CD4-positive, alpha-beta T cell treated with Interleukin-15 for 4 hours (primary cell): ENCODE results near the gene PDZRN4.

Experiments used
- DNase-seq: peaks from one replicate; pipeline ENCODE4 v3.0.0-alpha.2; 2020; ENCODE audit warnings: low spot score

The PDZRN4 gene

DNA sequence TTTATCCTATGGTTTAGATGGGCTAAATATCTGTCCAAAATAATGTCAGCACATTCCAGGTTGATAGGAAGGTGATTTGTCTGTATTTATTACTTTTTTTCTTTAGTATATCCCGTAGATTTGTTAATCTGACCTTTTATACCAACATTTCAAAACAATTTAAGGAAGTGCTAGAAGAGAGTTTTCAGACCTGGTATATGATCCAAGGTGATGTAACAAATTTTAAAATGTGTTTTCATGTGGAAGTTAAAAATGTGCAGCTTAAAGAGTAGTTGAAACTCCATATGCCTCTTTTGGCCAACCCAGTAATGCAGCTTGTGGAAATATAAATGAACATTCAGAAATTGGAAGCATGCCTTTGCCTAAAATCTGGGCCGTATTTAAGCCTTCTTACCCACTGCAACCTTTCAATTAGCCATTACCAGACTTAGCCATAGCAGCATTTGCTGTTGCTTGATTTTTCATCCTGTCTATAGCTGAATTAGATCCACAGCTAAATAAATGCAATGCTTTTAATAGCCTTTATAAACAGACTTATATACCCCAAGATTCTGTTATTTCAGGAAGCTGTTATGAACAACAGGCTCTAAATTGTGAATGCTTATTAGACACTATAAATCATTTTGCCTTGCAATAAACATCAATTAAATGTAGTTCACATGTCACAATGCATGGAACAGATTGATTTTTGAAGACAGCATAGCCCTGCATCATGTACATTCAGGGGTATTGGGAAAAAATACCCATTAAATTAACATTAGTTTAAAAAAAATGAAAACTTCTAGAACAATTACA lies 271.2 kb downstream of the PDZRN4 start:
- no peak for DNase-seq

DNA sequence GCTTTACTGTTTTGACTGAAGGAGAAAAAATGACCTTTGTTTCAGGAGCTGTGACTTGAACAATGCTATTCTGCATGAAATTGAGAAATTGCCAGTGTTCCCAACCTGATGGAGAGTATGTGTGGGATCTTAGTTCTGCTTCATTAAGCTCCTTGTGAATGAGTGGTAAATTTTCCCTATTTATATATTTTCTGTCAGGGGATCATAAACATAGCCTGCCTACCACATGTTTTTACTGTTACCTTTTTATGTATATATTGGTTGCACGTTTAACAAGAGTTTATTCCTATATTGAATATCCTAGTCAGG lies 271.7 kb downstream of the PDZRN4 start:
- DNase-seq: no peak

GRCh38 chr12:41460906-41461305 lies 272.8 kb downstream of the PDZRN4 start:
- DNase-seq: no peak

- DNase-seq: no peak
Observed at GRCh38 chr12:41462312-41462711, 274.2 kb downstream of the PDZRN4 start.

DNA sequence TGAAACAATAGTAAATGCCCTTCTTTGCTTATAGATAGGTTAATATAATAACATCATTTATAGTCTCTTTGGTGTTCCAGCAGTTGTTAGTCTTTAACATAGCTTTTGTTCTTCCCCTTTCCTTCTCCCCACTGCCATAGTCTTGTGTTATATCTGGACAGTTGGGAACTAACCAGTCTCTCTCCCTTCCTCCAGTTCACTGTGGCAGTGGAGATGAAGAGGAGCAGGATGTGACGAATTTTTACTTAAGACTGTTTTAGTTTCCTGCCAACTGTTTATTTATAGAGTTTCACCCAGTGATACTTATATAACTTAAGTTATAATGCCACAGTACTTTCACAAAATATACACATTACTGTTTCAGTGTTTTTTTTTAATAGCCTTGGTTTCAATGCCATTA lies 277.4 kb downstream of the PDZRN4 start:
- no peak for DNase-seq

DNA sequence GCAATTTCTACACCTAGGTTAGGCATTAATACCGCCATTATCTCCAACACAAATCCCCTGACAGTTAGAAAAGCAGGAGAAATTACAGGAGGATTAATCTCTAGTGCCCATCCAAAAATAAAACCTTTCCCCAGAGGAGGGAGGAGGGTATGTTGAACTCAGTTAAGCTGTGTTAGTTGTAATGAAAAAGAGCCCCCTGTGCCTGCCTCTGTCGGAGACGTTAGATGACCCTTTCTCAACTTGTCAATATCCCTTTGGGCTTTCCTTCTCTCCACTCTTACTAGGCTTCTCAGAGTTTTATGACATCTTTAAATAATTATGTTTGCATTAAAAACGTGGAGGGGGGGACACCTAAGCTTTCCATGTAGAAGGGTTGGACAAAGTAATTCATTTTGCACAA lies 278.2 kb downstream of the PDZRN4 start:
- DNase-seq: no peak

DNA sequence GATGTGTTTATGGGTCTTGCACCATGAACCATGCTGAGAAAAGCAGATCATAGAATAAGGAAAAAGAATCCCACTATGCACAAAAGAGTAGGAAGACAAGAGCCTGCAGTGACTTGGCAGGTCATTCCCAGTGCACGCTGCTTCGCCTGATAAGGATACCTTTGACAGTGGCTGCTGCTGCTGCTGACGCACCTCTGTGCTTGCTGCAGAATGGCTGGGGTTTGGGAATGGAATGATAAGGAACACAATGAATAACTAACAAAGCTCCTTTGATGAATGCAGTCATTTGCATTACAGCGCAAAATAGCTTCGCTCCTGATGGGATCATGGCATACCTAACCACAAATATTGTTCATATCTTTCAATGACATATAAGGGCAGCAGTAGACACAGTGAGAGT lies 278.7 kb downstream of the PDZRN4 start:
- DNase-seq: no peak

DNA sequence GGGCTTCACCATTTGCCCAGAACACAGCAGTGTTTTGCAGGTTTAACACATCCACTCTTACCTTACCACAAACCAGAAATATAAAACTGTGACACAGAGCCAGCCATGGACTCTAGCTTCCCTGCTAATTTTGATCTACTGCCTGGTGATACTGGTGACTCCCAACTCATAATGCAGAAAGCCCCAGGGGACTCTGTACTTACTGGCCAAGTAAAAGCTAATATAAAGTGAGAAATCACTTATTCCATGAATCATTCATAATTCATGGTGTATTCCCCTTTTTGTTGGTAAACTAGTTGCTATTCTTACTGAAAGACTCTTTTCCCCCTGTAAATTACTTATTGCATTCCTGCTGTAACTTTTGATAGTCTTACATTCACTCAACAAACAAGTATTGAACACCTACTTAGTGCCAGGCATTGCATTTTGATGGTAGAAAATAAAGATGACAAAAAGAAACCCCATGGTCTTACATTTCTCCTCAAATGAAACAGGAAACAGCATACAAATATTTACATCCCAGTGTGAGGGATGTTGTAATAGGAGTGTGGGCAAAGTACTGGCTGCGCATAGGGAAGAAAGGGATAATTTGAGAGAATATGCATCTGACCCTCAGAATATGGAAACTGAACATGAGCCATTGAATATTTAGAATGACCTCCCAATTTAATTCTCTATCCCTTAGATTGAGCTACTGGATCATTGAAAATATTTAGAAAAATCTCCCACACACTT lies 279.6 kb downstream of the PDZRN4 start:
- no peak for DNase-seq

- no peak for DNase-seq
Observed at GRCh38 chr12:41468341-41468740, 280.2 kb downstream of the PDZRN4 start.

DNA sequence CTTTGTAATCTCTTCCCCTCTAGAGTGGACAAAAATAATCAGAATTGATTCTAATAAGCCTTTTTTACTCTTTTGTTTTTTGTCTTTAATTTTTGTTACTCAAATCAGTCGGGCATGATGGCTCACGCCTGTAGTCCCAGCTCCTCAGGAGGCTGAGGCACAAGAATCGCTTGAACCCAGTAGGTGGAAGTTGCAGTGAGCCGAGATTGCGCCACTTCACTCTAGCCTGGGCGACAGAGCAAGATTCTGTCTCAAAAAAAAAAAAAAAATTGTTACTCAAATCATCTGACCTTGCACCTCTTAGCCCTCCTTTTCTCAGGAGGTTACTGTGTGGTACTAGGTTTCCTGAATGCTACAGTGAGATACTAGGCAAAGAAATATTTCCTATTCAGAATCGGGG lies 280.6 kb downstream of the PDZRN4 start:
- no peak for DNase-seq

- no peak for DNase-seq
Observed at GRCh38 chr12:41473441-41473840, 285.3 kb downstream of the PDZRN4 start.

DNA sequence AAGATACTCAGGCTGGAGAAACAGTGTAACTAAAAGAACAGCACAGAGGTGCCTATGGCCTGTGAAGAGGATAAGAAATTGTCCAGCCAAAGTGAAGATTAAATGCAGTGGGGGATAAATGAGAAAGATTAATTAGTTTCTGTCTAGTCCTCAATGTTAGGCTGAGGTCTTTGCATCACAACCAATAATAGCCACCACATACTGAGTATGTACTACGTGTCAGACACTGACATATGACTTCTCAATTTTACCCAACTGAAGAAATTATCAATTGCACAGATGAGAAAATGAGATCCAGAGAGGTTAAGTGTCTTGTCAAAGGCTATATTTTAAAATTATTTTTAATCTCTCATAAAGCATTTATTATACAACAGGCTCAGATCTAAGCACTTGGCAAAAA lies 285.9 kb downstream of the PDZRN4 start:
- DNase-seq: no peak

- no peak for DNase-seq
Observed at GRCh38 chr12:41476499-41477439, 288.6 kb downstream of the PDZRN4 start.

DNA sequence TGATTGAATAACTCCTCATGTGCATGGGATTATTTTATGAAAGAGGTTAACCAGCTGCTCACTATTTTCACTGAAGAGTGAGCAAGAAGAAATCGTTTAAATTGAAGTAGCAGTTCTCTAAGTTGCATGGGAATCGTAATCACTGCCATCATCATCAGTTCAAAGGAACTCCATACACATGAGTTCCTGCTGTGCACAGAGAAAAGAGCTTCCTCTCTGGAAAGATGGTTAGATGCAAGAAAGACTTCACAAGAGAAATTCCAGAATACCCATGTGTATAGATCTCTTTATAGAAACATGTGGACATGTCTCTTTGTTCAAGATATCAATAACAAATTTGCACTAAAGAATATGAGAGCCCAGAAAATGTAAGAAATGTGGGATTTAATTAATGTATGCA lies 291.3 kb downstream of the PDZRN4 start:
- no peak for DNase-seq

DNA sequence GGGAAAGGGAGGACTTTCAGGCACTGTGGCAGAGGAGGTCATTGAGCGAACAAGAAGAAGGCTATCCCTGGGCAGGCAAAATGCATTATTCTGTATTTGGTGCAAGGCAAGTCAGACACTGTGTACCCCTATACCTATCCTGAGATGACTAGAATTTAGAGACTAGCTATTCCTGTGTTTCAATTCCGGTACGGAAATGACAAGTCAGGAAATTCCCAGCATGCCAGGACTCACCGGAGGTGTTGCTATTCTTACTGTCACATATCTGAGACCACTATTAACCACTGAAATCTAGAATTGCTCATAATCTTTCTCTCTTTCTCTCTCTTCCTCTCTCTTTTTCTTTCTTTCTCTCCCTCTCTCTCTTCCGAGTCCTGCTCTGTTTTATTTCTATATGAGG lies 297.1 kb downstream of the PDZRN4 start:
- DNase-seq: no peak

- DNase-seq: no peak
Observed at GRCh38 chr12:41486718-41487117, 298.6 kb downstream of the PDZRN4 start.

DNA sequence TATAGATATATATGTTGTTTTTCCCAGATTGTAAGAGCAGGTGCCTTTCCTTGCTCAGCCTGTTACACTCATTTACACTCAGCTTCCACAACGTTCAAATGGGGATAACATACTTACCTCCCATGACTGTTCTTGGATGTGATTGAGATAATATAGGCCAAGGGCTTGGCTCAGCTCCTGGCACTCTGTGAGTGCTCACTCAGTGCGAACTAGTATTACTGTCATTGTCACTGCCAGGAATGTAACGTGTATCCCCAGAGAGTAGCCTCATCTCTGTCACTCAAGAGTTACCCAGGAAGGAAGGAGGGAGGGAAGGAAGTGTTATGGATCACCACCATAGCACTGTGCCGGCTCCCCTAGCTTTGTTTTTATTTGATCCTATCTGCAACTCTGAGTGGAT lies 307.9 kb downstream of the PDZRN4 start:
- no peak for DNase-seq

DNA sequence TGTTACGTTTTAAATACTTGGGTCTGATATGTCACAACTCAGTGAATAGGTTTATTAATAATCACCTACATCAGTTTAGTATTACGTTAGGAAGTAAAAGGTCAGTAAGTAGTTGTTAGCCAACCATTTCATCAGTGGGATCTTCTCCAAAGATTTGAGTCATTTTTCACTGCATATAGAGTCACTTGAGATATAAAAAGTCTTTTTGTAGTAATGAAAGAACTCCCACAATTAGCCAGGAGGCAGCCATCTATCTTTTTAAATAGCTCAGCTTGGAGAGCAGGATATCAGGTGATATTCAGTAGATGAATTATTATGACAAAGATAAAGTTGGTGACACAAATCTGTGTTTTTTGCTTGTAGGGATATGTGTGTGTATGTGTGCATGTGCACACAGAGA lies 309.3 kb downstream of the PDZRN4 start:
- DNase-seq: no peak

DNA sequence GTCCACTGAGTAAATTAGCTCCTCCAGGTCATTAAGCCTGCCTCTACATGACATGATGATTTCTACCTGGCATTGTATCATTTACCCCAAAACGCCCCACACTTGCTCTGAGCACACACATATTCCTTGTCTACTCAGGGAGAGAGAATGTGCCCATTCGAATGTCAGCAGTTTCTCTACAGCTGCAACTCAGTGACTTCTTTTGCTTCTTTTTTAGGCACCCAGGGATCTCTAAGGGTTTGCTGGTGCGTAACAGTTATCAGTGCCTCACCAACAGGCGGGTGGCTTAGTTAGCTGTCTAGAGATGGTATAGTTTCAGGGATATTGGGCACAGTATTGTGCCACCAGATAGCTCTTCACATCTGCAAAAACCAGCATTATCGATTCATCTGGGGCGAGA lies 316.9 kb downstream of the PDZRN4 start:
- no peak for DNase-seq

GRCh38 chr12:41507286-41507685 lies 319.2 kb downstream of the PDZRN4 start:
- DNase-seq: no peak

DNA sequence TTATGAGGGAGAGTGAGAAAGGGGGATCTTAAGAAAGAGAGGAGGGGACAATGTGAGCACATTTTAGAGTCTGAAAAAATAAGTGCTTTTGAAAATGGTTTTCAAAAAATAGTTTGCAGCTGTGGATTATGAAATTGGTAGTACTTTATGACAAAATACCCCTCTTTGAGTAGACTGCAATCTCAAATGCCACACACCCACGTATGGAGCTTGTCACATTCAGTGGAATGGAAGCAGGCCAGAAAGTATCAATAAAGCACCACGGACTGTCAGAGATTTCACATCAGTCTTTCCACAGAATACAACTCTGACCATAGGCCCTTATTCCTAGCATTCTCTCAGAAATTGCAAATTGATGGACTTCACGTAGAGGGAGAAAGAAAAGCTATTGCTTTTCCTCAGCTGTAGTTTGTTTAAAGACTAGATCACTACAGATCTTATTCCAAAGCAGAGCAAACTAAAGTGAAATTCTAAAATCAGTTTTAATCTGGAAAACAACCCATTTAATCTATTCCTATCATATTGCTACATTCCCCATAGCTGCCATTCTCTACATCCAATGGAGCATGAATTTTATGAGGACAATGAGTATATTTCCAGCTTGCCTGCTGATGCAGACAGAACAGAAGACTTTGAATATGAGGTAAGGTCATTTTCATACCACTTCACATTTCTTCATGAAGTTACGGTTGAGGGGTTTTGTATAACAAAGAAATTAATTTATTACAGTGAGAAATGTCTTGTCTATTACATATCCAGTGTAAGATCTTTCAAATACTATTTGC lies 321.3 kb downstream of the PDZRN4 start:
- no peak for DNase-seq

DNA sequence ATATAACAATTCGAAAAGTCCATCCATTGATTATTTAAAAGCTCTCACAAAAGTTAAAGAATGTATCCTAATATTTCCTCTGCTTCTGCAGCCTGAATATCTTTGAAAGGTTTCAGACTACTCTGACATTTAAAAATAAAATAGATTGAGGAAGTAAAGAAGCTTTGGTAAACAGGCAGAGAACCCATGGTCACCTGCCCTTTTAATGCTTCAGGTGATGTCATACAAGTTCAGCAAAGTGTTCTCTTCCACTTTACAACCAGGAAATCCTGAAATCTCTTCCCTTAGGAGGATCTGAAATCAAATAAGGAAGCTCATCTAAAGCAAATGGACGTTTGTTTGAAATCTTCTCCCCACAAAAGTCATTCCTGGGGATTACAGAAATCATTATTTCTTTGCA lies 322.4 kb downstream of the PDZRN4 start:
- no peak for DNase-seq
